GM10248 (cell line): ENCODE measurements around the gene PPP3CB.

Source experiments
- CTCF ChIA-PET: fragments of 300-600 bp; sonication (Branson Sonifier 250); formaldehyde crosslinking; extraction: SDS; loops from one replicate; lab custom pipeline; 2021; ENCODE audit warnings: antibody characterized with exemption; lab: Yijun Ruan, JAX
- POLR2A ChIA-PET: fragments of 350-650 bp; sonication (Branson Sonifier 250); formaldehyde crosslinking; extraction: SDS; loops from one replicate; lab custom pipeline; 2020; ENCODE audit warnings: antibody characterized with exemption; lab: Yijun Ruan, JAX
- DNase-seq: peaks from one replicate; pipeline ENCODE4 v3.0.0; 2012; ENCODE audit errors: extremely low spot score
- CTCF ChIP-seq: IDR thresholded peaks from 2 replicates; pipeline ENCODE4 v1.5.1; 2012; ENCODE audit warnings: mild to moderate bottlenecking, low read depth; ENCODE audit errors: extremely low read depth, missing control alignments, control extremely low read depth

The PPP3CB gene

GRCh38 chr10:73439055-73439454 lies 56.8 kb downstream of the PPP3CB start:
- no peak for TF ChIP-seq CTCF
- POLR2A ChIA-PET: no interaction called here
- CTCF ChIA-PET: no interaction called here
- no peak for DNase-seq

GRCh38 chr10:73433538-73433867 lies 62.3 kb downstream of the PPP3CB start, which contains the start of gene MSS51:
TSS of gene MSS51 (minus strand) at chr10:73433561. CDS start at chr10:73428284, 5,277 bp downstream.
- no peak for TF ChIP-seq CTCF
- POLR2A ChIA-PET: no interaction called here
- no peak for DNase-seq
- CTCF ChIA-PET: interaction anchor here (1.2 to 1.7 kb wide), 2 partner anchors 35 to 170 kb away, joined by 3 read pairs; no protein-coding TSS in a partner anchor

- no peak for TF ChIP-seq CTCF
- ChIA-PET POLR2A (no interaction called here), CTCF (interaction anchor here (1.2 to 1.7 kb wide), 3 partner anchors 11 to 169 kb away, joined by 3 read pairs; no protein-coding TSS in a partner anchor)
- DNase-seq: no peak
Observed at GRCh38 chr10:73432646-73433537, 62.9 kb downstream of the PPP3CB start.

- no peak for DNase-seq
- ChIA-PET POLR2A (no interaction called here), CTCF (no interaction called here)
- no peak for TF ChIP-seq CTCF
Observed at GRCh38 chr10:73426318-73426717, 69.5 kb downstream of the PPP3CB start.

GRCh38 chr10:73424478-73424877 lies 71.3 kb downstream of the PPP3CB start:
- POLR2A ChIA-PET: no interaction called here
- CTCF ChIA-PET: interaction anchor here (1.0 to 1.5 kb wide), 3 partner anchors 9 to 220 kb away, joined by 3 read pairs; no protein-coding TSS in a partner anchor
- no peak for DNase-seq
- no peak for TF ChIP-seq CTCF

GRCh38 chr10:73423309-73423708 lies 72.5 kb downstream of the PPP3CB start:
- CTCF ChIA-PET: interaction anchor here (1.2 kb wide), 1 partner anchor 8 kb away, joined by 3 read pairs; no protein-coding TSS in a partner anchor
- POLR2A ChIA-PET: no interaction called here
- DNase-seq: no peak
- TF ChIP-seq CTCF: no peak
